Neural progenitor cell (in vitro differentiated cells): ENCODE measurements around the gene CFAP58.

Source experiments
- CTCF ChIP-seq: fragments of 200-600 bp; sonication (generic); IDR thresholded peaks from 2 replicates; pipeline ENCODE4 v1.5.1; 2017; ENCODE audit warnings: antibody characterized with exemption, mild to moderate bottlenecking
- EZH2 ChIP-seq: fragments of 200-600 bp; sonication (generic); IDR thresholded peaks from 2 replicates; pipeline ENCODE4 v1.6.1; 2017; ENCODE audit warnings: antibody characterized with exemption, mild to moderate bottlenecking, moderate library complexity
- EZH2phosphoT487 ChIP-seq: fragments of 200-600 bp; sonication (generic); IDR thresholded peaks from 2 replicates; pipeline ENCODE4 v1.6.1; 2017; ENCODE audit warnings: antibody characterized with exemption

GRCh38 chr10:104348601-104349000, 5.0 kb upstream of the CFAP58 start:
- TF ChIP-seq CTCF (no peak), EZH2 (no peak), EZH2phosphoT487 (no peak)
